ENCODE data around the gene ELMO3.

Gene ELMO3

GRCh38 chr16:67164599-67165061 is 34.3 kb upstream of the ELMO3 start, which contains the start of gene HSF4:
Gene HSF4, plus strand, starts transcription at chr16:67164745. Its CDS starts 67 bp downstream, at chr16:67164812.
- peak; percentile 73 for DNase-seq (ENCODE audit: low spot score)

GRCh38 chr16:67165121-67166078 is 33.5 kb upstream of the ELMO3 start:
- no peak for DNase-seq (ENCODE audit: low spot score)

- DNase-seq (ENCODE audit: low spot score), result no peak
These were observed 32.8 kb upstream of the ELMO3 start for GRCh38 chr16:67166110-67166547.

- no peak for DNase-seq (ENCODE audit: low spot score)
These were observed 32.2 kb upstream of the ELMO3 start for GRCh38 chr16:67166598-67167168.

GRCh38 chr16:67167588-67167987 is 31.3 kb upstream of the ELMO3 start:
- no peak for DNase-seq (ENCODE audit: low spot score)

GRCh38 chr16:67169011-67169451 is 29.9 kb upstream of the ELMO3 start:
- DNase-seq (ENCODE audit: low spot score), result no peak

GRCh38 chr16:67169642-67170167 is 29.2 kb upstream of the ELMO3 start:
- DNase-seq (ENCODE audit: low spot score), result no peak

GRCh38 chr16:67170168-67170948 is 28.6 kb upstream of the ELMO3 start, which contains the start of gene NOL3:
Gene NOL3, plus strand, starts transcription at chr16:67170538.
- peak; percentile 91 for DNase-seq (ENCODE audit: low spot score)

- DNase-seq (ENCODE audit: low spot score), result no peak
These were observed 27.8 kb upstream of the ELMO3 start for GRCh38 chr16:67170949-67171649.

GRCh38 chr16:67173323-67173722 is 25.6 kb upstream of the ELMO3 start:
- DNase-seq (ENCODE audit: low spot score), result no peak

GRCh38 chr16:67173808-67174705 is 24.9 kb upstream of the ELMO3 start:
- DNase-seq (ENCODE audit: low spot score), result peak; percentile 92

- DNase-seq (ENCODE audit: low spot score), result no peak
These were observed 24.2 kb upstream of the ELMO3 start for GRCh38 chr16:67174706-67175231.

- no peak for DNase-seq (ENCODE audit: low spot score)
These were observed 22.3 kb upstream of the ELMO3 start for GRCh38 chr16:67176662-67177061.

- peak; percentile 78 for DNase-seq (ENCODE audit: low spot score)
These were observed 20.9 kb upstream of the ELMO3 start for GRCh38 chr16:67177743-67178699.

GRCh38 chr16:67179421-67180080 is 19.4 kb upstream of the ELMO3 start:
- DNase-seq (ENCODE audit: low spot score), result no peak

GRCh38 chr16:67180166-67180565 is 18.8 kb upstream of the ELMO3 start:
- DNase-seq (ENCODE audit: low spot score), result no peak

- no peak for DNase-seq (ENCODE audit: low spot score)
These were observed 17.6 kb upstream of the ELMO3 start for GRCh38 chr16:67181346-67181745.

- DNase-seq (ENCODE audit: low spot score), result no peak
These were observed 16.6 kb upstream of the ELMO3 start for GRCh38 chr16:67182288-67182687.

Measured in HuH-7.5 (cell line).